ENCODE measurements around the gene COX4I1. TPM values are rescaled to one million over a fixed set of nuclear protein-coding genes. Genes with fewer than 3 reads are reported as not detected.

Gene COX4I1
- 333 to 346 TPM (median 338 TPM) in 3 replicates for total RNA-seq

DNA sequence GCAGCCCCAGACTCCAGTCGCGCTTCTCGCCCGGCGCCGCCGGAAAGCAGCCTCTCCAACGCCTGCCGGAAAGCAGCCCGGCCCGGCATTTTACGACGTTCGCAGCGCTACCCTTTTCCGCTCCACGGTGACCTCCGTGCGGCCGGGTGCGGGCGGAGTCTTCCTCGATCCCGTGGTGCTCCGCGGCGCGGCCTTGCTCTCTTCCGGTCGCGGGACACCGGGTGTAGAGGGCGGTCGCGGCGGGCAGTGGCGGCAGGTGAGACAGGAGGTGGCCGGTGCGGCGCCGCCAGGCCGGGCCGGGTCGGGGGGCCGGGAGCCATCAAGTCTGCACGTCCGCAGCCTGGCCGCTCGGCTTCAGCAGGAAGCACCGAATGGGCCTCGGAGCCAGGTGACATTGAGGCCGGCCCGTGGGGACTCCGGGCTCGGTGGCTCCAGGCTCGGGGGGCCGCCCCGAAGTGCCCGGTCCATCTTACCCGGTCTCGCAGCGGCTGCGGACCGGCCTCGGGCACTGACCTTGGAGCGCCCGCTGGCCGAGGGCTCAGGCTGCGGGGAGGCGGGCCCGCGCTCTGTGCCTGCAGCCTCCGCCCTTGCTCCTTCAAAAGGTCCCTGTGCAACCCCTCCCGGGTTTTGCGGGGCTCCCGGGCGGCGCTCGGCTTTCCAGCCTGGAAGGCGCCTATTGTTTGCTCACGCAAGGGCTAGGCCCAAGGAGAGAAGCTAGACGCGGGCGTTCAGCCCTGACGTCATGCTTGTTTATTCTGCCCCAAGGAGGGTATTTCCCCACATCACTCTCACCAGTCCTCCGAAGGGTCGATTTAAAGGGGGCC, at the start of gene COX4I1, which contains the start of gene EMC8:
Gene COX4I1, plus strand, starts transcription at position 199 of the 824 bp plus-strand sequence. CDS start 1,511 bp downstream, outside the sequence.
Gene EMC8, minus strand, starts transcription at position 48 of the 824 bp plus-strand sequence. CDS start 249 bp downstream, outside the sequence.
- TF ChIP-seq, protein P1, sequence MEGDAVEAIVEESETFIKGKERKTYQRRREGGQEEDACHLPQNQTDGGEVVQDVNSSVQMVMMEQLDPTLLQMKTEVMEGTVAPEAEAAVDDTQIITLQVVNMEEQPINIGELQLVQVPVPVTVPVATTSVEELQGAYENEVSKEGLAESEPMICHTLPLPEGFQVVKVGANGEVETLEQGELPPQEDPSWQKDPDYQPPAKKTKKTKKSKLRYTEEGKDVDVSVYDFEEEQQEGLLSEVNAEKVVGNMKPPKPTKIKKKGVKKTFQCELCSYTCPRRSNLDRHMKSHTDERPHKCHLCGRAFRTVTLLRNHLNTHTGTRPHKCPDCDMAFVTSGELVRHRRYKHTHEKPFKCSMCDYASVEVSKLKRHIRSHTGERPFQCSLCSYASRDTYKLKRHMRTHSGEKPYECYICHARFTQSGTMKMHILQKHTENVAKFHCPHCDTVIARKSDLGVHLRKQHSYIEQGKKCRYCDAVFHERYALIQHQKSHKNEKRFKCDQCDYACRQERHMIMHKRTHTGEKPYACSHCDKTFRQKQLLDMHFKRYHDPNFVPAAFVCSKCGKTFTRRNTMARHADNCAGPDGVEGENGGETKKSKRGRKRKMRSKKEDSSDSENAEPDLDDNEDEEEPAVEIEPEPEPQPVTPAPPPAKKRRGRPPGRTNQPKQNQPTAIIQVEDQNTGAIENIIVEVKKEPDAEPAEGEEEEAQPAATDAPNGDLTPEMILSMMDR (IDR thresholded peaks at IDR 0.05; ENCODE audit: unreplicated experiment), result no peak
- H3K36me3 Mint-ChIP-seq, result peaks cover 29% of the 10 kb centered on the region
- H3K27ac Mint-ChIP-seq, result peak within 1 kb of the TSS; percentile 96
- peaks cover 26% of the 10 kb centered on the region for H3K4me1 Mint-ChIP-seq
- H3K9me3 Mint-ChIP-seq, result no peaks in the 10 kb centered on the region
- peak; percentile 76 to 86 for DNase-seq (ENCODE audit: low spot score in 2 of 2, unreplicated experiment in 2 of 2)
- H3K4me3 Mint-ChIP-seq, result peak within 1 kb of the TSS; percentile 89
- H3K27me3 Mint-ChIP-seq (ENCODE audit: low read depth), result no peaks in the 10 kb centered on the region

DNA sequence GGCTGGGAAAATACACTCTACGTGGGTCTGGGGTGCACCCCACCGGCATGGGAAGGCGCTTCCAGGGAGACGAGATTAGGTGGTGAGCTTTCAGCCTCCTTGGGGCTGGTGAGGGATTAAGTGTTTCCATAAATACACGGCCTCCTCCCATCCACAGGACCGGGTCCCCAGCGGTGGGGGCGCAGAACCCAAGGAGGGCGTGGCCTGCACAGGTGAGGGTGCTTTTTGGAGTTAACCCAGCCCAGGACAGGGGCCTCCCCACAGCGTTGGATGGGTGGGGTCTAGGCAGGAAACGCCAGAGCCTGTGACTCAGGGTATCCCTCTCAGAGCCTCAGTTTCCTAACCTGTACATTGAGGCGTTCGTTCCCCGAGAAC, 49.7 kb upstream of the COX4I1 start:
- H3K9me3 Mint-ChIP-seq, result no peaks in the 10 kb centered on the region
- peak overlapping the region; percentile 89 for H3K4me3 Mint-ChIP-seq
- TF ChIP-seq, protein P1 (IDR thresholded peaks at IDR 0.05; ENCODE audit: unreplicated experiment), result no peak
- no peak for DNase-seq (ENCODE audit: low spot score in 2 of 2, unreplicated experiment in 2 of 2)
- H3K4me1 Mint-ChIP-seq, result peaks cover 44% of the 10 kb centered on the region
- H3K27ac Mint-ChIP-seq, result peak overlapping the region; percentile 92
- H3K36me3 Mint-ChIP-seq, result no peaks in the 10 kb centered on the region
- peaks cover 9% of the 10 kb centered on the region for H3K27me3 Mint-ChIP-seq (ENCODE audit: low read depth)

DNA sequence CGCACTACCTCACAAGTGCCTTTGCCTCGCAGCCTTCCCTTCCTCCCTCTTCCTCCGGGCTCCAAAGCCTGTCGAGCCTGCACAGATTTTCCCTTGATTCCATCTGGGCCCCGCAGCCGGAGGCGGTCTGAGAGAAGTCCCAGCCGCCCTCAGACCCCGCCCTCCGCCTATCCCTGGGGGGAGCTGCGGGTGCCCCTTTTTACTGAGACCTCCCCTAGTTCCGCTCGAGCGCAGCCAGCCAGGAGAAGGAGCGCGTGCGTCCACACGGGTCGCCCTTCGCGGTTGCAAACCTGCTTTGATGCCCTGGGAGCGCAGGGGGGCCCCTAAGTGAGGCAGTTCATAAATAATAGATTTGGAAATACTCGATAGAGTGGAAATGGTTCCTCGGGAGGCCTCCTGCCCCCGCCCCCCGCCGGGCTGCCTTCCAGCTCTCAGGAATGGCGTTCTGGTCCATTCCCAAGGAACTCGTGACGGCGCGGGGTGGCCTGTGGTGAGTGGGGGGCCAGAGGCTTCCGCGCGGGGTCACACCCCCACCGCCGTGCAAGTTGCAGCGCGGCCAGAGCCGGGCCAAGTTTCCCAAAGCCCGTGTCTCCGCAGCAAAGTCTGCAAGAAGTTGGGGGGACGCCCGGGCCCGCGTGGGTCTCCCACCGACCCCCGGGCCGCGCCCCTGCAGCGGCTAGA, 49.2 kb upstream of the COX4I1 start:
- Mint-ChIP-seq H3K4me1 (peaks cover 44% of the 10 kb centered on the region), H3K27me3 (ENCODE audit: low read depth) (peaks cover 9% of the 10 kb centered on the region), H3K27ac (peak overlapping the region; percentile 92), H3K36me3 (no peaks in the 10 kb centered on the region), H3K4me3 (peak overlapping the region; percentile 89), H3K9me3 (no peaks in the 10 kb centered on the region)
- DNase-seq (ENCODE audit: low spot score in 2 of 2, unreplicated experiment in 2 of 2), result peak in 1 of 2 experiments; percentile 59
- TF ChIP-seq, protein P1 (IDR thresholded peaks at IDR 0.05; ENCODE audit: unreplicated experiment), result no peak

DNA sequence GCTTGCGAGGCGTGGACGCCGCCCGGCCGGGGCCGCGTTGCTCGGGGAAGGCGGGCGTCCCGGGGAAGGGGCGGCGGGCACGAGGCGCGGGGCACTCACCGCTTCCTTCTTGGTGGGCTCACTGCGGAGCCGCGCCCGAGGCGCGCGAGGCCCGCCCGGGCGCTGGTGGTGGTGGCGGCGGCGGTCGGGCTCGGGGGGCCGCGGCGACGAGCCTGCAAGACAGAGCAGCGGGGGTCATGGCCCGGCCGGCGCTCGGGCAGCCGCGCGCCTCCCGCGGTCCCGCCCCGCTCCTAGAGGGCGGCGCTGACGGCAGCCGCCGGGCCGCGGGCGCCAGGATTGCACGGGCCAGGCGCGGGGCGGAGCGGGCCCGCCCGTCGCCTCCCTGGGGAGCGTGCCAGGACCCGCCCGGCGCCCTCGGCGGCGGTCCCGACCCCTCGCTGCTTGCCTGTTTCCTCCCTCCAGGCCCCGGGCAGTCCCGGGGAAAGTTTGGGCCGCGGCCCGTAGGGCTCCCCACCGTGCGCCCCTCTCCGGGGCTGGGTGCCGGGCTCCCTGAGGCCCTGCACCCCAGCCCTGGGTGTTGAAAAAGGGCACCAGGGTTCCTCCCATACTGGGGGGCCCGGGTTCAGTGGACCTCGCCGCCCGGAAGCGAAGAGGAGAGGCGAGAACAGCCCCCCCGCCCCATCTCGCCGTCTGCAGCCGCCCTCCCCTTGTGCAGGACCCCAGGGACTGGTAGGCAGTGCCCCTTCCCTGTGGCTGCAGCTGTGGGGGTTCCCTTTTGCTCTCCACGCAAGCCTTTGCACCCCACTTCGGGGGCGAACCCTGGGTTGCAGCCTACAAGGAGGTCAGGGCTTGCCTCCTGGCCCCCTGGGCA, 48.4 kb upstream of the COX4I1 start, which contains the start of gene C16orf74:
Gene C16orf74, minus strand, starts transcription at position 270 of the 871 bp plus-strand sequence. CDS start 15,879 bp downstream, outside the sequence.
- no peaks in the 10 kb centered on the region for H3K36me3 Mint-ChIP-seq
- peak within 1 kb of the TSS; percentile 89 for H3K4me3 Mint-ChIP-seq
- DNase-seq (ENCODE audit: low spot score in 2 of 2, unreplicated experiment in 2 of 2), result peak in 1 of 2 experiments; percentile 53
- H3K9me3 Mint-ChIP-seq, result no peaks in the 10 kb centered on the region
- peaks cover 44% of the 10 kb centered on the region for H3K4me1 Mint-ChIP-seq
- TF ChIP-seq, protein P1 (IDR thresholded peaks at IDR 0.05; ENCODE audit: unreplicated experiment), result no peak
- peaks cover 9% of the 10 kb centered on the region for H3K27me3 Mint-ChIP-seq (ENCODE audit: low read depth)
- H3K27ac Mint-ChIP-seq, result peak within 1 kb of the TSS; percentile 92

All from mesothelial cell of epicardium (in vitro differentiated cells).